Neural crest cell (in vitro differentiated cells): ENCODE results near the gene KIF26B. TPM values are rescaled to one million over a fixed set of nuclear protein-coding genes. Genes with fewer than 3 reads are reported as not detected.

ENCODE experiments used
- DNase-seq: peaks from one replicate; pipeline ENCODE4 v3.0.0; 2021; ENCODE audit warnings: low read depth, mixed read lengths, low spot score
- H3K27ac Mint-ChIP-seq: one replicate; pipeline ENCODE4 v1.8.0; 2021; ENCODE audit warnings: mild to moderate bottlenecking, mixed read lengths; ENCODE audit not compliant: unreplicated experiment
- H3K27me3 Mint-ChIP-seq: 2 replicates; pipeline ENCODE4 v1.8.0; 2021; ENCODE audit warnings: low read depth, mild to moderate bottlenecking, mixed read lengths
- H3K36me3 Mint-ChIP-seq: 2 replicates; pipeline ENCODE4 v1.8.0; 2021; ENCODE audit warnings: low read depth, mild to moderate bottlenecking, mixed read lengths
- H3K4me1 Mint-ChIP-seq: 2 replicates; pipeline ENCODE4 v1.8.0; 2021; ENCODE audit warnings: mixed read lengths
- H3K4me3 Mint-ChIP-seq: one replicate; pipeline ENCODE4 v1.8.0; 2021; ENCODE audit warnings: mild to moderate bottlenecking, mixed read lengths
- H3K9me3 Mint-ChIP-seq: 2 replicates; pipeline ENCODE4 v1.8.0; 2021; ENCODE audit warnings: mixed read lengths
- CTCF ChIP-seq: fragments of 200-600 bp; sonication (generic); conservative IDR thresholded peaks from 2 replicates; pipeline ENCODE4 v1.5.0; 2021; ENCODE audit warnings: antibody characterized with exemption, mild to moderate bottlenecking
- total RNA-seq: library from RNA; stranded (reverse); gene quantifications from 2 replicates; pipeline ENCODE4 v1.2.1, GENCODE V29; 2021

The KIF26B gene
- total RNA-seq, 1 donor from 2014 or later: 6.2 TPM

- peaks cover 54% of the 10 kb centered on the region for H3K27me3 Mint-ChIP-seq
- no peak overlapping the region for H3K27ac Mint-ChIP-seq
- H3K4me1 Mint-ChIP-seq: peaks cover 32% of the 10 kb centered on the region
- H3K9me3 Mint-ChIP-seq: no peaks in the 10 kb centered on the region
- no peaks in the 10 kb centered on the region for H3K36me3 Mint-ChIP-seq
- no peak for DNase-seq
- peak overlapping the region; percentile 95 for H3K4me3 Mint-ChIP-seq
- TF ChIP-seq CTCF: no peak
Observed at GRCh38 chr1:245156736-245157505, 2.1 kb downstream of the KIF26B start.

GRCh38 chr1:245158913-245159312 lies 4.1 kb downstream of the KIF26B start:
- peaks cover 21% of the 10 kb centered on the region for H3K4me1 Mint-ChIP-seq
- no peaks in the 10 kb centered on the region for H3K9me3 Mint-ChIP-seq
- H3K27me3 Mint-ChIP-seq: peaks cover 37% of the 10 kb centered on the region
- no peak for TF ChIP-seq CTCF
- H3K36me3 Mint-ChIP-seq: no peaks in the 10 kb centered on the region
- no peak overlapping the region for H3K4me3 Mint-ChIP-seq
- H3K27ac Mint-ChIP-seq: no peak overlapping the region
- no peak for DNase-seq

GRCh38 chr1:245160288-245160687 lies 5.5 kb downstream of the KIF26B start:
- Mint-ChIP-seq H3K4me3 (no peak overlapping the region), H3K27me3 (peaks cover 29% of the 10 kb centered on the region), H3K27ac (no peak overlapping the region), H3K36me3 (peaks cover 6% of the 10 kb centered on the region), H3K4me1 (peaks cover 23% of the 10 kb centered on the region), H3K9me3 (peaks cover 2% of the 10 kb centered on the region)
- DNase-seq: no peak
- TF ChIP-seq CTCF: no peak

- peaks cover 24% of the 10 kb centered on the region for H3K27me3 Mint-ChIP-seq
- H3K9me3 Mint-ChIP-seq: peaks cover 5% of the 10 kb centered on the region
- no peak overlapping the region for H3K4me3 Mint-ChIP-seq
- DNase-seq: no peak
- peaks cover 10% of the 10 kb centered on the region for H3K36me3 Mint-ChIP-seq
- no peak for TF ChIP-seq CTCF
- no peak overlapping the region for H3K27ac Mint-ChIP-seq
- peaks cover 28% of the 10 kb centered on the region for H3K4me1 Mint-ChIP-seq
Observed at GRCh38 chr1:245160741-245161400, 6.1 kb downstream of the KIF26B start.

- no peak overlapping the region for H3K27ac Mint-ChIP-seq
- peaks cover 37% of the 10 kb centered on the region for H3K4me1 Mint-ChIP-seq
- peak overlapping the region; percentile 7 for H3K4me3 Mint-ChIP-seq
- H3K36me3 Mint-ChIP-seq: peaks cover 10% of the 10 kb centered on the region
- no peak for DNase-seq
- no peak for TF ChIP-seq CTCF
- H3K27me3 Mint-ChIP-seq: peaks cover 20% of the 10 kb centered on the region
- H3K9me3 Mint-ChIP-seq: peaks cover 5% of the 10 kb centered on the region
Observed at GRCh38 chr1:245161866-245162265, 7.1 kb downstream of the KIF26B start.
